ENCODE results near the gene ZNF688. TPM values are rescaled to one million over a fixed set of nuclear protein-coding genes. Genes with fewer than 3 reads are reported as not detected.
A peak's percentile ranks its signal among the peaks of the same experiment; 100 is the strongest.

ZNF688 gene
- total and polyA plus RNA-seq, 9 of the 15 experiments (the other 6 are each of a cell fraction or from before 2014, with no cell fraction given) = 0.48 to 12.9 (median 4.5) TPM

GRCh38 chr16:30548416-30549253 lies 22.9 kb downstream of the ZNF688 start (continued):
- TF ChIP-seq E2F8 (IDR thresholded peaks at IDR 0.05; ENCODE audit: low read depth, partially characterized antibody) (no peak), CBX1 (IDR thresholded peaks at IDR 0.05; ENCODE audit: low read depth) (no peak), STAT5B (CRISPR knock-in tag; IDR thresholded peaks at IDR 0.05) (no peak), RBM34 (IDR thresholded peaks at IDR 0.05; ENCODE audit: borderline replicate concordance, insufficient read depth, low read length) (no peak), ZNF124 (CRISPR knock-in tag; IDR thresholded peaks at IDR 0.05) (no peak), TAF1 (IDR thresholded peaks at IDR 0.05; ENCODE audit: control insufficient read depth, extremely low read depth, insufficient read depth, low read length, severe bottlenecking) (no peak), POLR2AphosphoS2 (IDR thresholded peaks at IDR 0.05; ENCODE audit: low read length) (no peak), BRD4 (IDR thresholded peaks at IDR 0.05) (no peak), ZNF277 (CRISPR knock-in tag; IDR thresholded peaks at IDR 0.05; ENCODE audit: borderline replicate concordance) (no peak), TCF3 (CRISPR knock-in tag; IDR thresholded peaks at IDR 0.05) (peak; percentile 41), TEAD4 (IDR thresholded peaks at IDR 0.05; ENCODE audit: low read length) (peak; percentile 60), TEAD4 (CRISPR knock-in tag; IDR thresholded peaks at IDR 0.05; ENCODE audit: borderline replicate concordance) (no peak), ZKSCAN1 (IDR thresholded peaks at IDR 0.05; ENCODE audit: low read depth, low read length) (no peak)
- TF ChIP-seq, protein P1, sequence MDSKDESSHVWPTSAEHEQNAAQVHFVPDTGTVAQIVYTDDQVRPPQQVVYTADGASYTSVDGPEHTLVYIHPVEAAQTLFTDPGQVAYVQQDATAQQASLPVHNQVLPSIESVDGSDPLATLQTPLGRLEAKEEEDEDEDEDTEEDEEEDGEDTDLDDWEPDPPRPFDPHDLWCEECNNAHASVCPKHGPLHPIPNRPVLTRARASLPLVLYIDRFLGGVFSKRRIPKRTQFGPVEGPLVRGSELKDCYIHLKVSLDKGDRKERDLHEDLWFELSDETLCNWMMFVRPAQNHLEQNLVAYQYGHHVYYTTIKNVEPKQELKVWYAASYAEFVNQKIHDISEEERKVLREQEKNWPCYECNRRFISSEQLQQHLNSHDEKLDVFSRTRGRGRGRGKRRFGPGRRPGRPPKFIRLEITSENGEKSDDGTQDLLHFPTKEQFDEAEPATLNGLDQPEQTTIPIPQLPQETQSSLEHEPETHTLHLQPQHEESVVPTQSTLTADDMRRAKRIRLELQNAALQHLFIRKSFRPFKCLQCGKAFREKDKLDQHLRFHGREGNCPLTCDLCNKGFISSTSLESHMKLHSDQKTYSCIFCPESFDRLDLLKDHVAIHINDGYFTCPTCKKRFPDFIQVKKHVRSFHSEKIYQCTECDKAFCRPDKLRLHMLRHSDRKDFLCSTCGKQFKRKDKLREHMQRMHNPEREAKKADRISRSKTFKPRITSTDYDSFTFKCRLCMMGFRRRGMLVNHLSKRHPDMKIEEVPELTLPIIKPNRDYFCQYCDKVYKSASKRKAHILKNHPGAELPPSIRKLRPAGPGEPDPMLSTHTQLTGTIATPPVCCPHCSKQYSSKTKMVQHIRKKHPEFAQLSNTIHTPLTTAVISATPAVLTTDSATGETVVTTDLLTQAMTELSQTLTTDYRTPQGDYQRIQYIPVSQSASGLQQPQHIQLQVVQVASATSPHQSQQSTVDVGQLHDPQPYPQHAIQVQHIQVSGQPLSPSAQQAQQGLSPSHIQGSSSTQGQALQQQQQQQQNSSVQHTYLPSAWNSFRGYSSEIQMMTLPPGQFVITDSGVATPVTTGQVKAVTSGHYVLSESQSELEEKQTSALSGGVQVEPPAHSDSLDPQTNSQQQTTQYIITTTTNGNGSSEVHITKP (IDR thresholded peaks at IDR 0.05; ENCODE audit: partially characterized antibody) = no peak
- TF ChIP-seq, protein P2, sequence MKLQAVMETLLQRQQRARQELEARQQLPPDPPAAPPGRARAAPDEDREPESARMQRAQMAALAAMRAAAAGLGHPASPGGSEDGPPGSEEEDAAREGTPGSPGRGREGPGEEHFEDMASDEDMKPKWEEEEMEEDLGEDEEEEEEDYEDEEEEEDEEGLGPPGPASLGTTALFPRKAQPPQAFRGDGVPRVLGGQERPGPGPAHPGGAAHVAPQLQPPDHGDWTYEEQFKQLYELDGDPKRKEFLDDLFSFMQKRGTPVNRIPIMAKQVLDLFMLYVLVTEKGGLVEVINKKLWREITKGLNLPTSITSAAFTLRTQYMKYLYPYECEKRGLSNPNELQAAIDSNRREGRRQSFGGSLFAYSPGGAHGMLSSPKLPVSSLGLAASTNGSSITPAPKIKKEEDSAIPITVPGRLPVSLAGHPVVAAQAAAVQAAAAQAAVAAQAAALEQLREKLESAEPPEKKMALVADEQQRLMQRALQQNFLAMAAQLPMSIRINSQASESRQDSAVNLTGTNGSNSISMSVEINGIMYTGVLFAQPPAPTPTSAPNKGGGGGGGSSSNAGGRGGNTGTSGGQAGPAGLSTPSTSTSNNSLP (IDR thresholded peaks at IDR 0.05; ENCODE audit: borderline replicate concordance, low read depth, low read length) = no peak
- TF ChIP-seq, protein P3, sequence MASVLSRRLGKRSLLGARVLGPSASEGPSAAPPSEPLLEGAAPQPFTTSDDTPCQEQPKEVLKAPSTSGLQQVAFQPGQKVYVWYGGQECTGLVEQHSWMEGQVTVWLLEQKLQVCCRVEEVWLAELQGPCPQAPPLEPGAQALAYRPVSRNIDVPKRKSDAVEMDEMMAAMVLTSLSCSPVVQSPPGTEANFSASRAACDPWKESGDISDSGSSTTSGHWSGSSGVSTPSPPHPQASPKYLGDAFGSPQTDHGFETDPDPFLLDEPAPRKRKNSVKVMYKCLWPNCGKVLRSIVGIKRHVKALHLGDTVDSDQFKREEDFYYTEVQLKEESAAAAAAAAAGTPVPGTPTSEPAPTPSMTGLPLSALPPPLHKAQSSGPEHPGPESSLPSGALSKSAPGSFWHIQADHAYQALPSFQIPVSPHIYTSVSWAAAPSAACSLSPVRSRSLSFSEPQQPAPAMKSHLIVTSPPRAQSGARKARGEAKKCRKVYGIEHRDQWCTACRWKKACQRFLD (CRISPR knock-in tag; IDR thresholded peaks at IDR 0.05) = 0 out of 2 replicates have a peak, but pooled peaks have one; percentile 18
